ENCODE data around the gene MAP4K4.
A peak's percentile ranks its signal among the peaks of the same experiment; 100 is the strongest.

MAP4K4 gene

GRCh38 chr2:101837354-101837753 lies 139.8 kb downstream of the MAP4K4 start:
- Histone ChIP-seq H3K4me3 (no peak overlapping the region), H3K36me3 (peaks cover 13 to 52% (median 45%) of the 10 kb centered on the region in 3 donors), H3K27me3 (no peaks in the 10 kb centered on the region), H3K27ac (no peak overlapping the region), H3K9me3 (no peaks in the 10 kb centered on the region), H3K4me1 (peaks cover 0 to 8% (median 4%) of the 10 kb centered on the region in 4 donors)
- TF ChIP-seq CTCF (IDR thresholded peaks at IDR 0.05) = no peak
- DNase-seq = no peak
- intact Hi-C loops (cut with DNase I; ENCODE audit: low total_unique reads) = no loop called here

GRCh38 chr2:101841679-101842327 lies 144.3 kb downstream of the MAP4K4 start:
- Histone ChIP-seq H3K27ac (no peak overlapping the region), H3K4me1 (peaks cover 0 to 25% (median 22%) of the 10 kb centered on the region in 4 donors), H3K36me3 (peaks cover 10 to 39% (median 32%) of the 10 kb centered on the region in 3 donors), H3K27me3 (no peaks in the 10 kb centered on the region), H3K4me3 (no peak overlapping the region), H3K9me3 (no peaks in the 10 kb centered on the region)
- no peak for DNase-seq
- intact Hi-C loops (cut with DNase I; ENCODE audit: low total_unique reads) = no loop called here
- TF ChIP-seq CTCF (IDR thresholded peaks at IDR 0.05) = no peak

GRCh38 chr2:101842471-101842870 lies 145.0 kb downstream of the MAP4K4 start:
- no peak overlapping the region for H3K4me3 ChIP-seq
- peaks cover 10 to 38% (median 34%) of the 10 kb centered on the region in 3 donors for H3K36me3 ChIP-seq
- no peak for TF ChIP-seq CTCF (IDR thresholded peaks at IDR 0.05)
- no peak for DNase-seq
- no peaks in the 10 kb centered on the region for H3K9me3 ChIP-seq
- H3K27ac ChIP-seq = peak overlapping the region in 1 of 2 donors; percentile 65
- H3K27me3 ChIP-seq = no peaks in the 10 kb centered on the region
- peaks cover 0 to 25% (median 22%) of the 10 kb centered on the region in 4 donors for H3K4me1 ChIP-seq
- intact Hi-C loops (cut with DNase I; ENCODE audit: low total_unique reads) = no loop called here

- Histone ChIP-seq H3K27ac (peak overlapping the region; percentile 9 to 65), H3K9me3 (no peaks in the 10 kb centered on the region), H3K27me3 (no peaks in the 10 kb centered on the region), H3K36me3 (peaks cover 10 to 34% (median 34%) of the 10 kb centered on the region in 3 donors), H3K4me3 (no peak overlapping the region), H3K4me1 (peaks cover 0 to 25% (median 22%) of the 10 kb centered on the region in 4 donors)
- peak in 1 of 2 donors; percentile 31 for DNase-seq
- intact Hi-C loops (cut with DNase I; ENCODE audit: low total_unique reads) = no loop called here
- TF ChIP-seq CTCF (IDR thresholded peaks at IDR 0.05) = no peak
Measured at GRCh38 chr2:101843048-101843447, 145.5 kb downstream of the MAP4K4 start.

- peaks cover 0 to 27% (median 25%) of the 10 kb centered on the region in 4 donors for H3K4me1 ChIP-seq
- no peak for TF ChIP-seq CTCF (IDR thresholded peaks at IDR 0.05)
- no peak for DNase-seq
- intact Hi-C loops (cut with DNase I; ENCODE audit: low total_unique reads) = no loop called here
- peaks cover 10 to 34% (median 34%) of the 10 kb centered on the region in 3 donors for H3K36me3 ChIP-seq
- H3K9me3 ChIP-seq = no peaks in the 10 kb centered on the region
- no peak overlapping the region for H3K4me3 ChIP-seq
- no peaks in the 10 kb centered on the region for H3K27me3 ChIP-seq
- H3K27ac ChIP-seq = peak overlapping the region; percentile 9 to 65
Measured at GRCh38 chr2:101843471-101843870, 146.0 kb downstream of the MAP4K4 start.
